HK-2 (cell line): ENCODE measurements around the gene MAD1L1.

Experiments
- DNase-seq: peaks from one replicate; pipeline ENCODE4 v3.0.0-alpha.2; 2018; ENCODE audit not compliant: unreplicated experiment

The MAD1L1 gene

DNA sequence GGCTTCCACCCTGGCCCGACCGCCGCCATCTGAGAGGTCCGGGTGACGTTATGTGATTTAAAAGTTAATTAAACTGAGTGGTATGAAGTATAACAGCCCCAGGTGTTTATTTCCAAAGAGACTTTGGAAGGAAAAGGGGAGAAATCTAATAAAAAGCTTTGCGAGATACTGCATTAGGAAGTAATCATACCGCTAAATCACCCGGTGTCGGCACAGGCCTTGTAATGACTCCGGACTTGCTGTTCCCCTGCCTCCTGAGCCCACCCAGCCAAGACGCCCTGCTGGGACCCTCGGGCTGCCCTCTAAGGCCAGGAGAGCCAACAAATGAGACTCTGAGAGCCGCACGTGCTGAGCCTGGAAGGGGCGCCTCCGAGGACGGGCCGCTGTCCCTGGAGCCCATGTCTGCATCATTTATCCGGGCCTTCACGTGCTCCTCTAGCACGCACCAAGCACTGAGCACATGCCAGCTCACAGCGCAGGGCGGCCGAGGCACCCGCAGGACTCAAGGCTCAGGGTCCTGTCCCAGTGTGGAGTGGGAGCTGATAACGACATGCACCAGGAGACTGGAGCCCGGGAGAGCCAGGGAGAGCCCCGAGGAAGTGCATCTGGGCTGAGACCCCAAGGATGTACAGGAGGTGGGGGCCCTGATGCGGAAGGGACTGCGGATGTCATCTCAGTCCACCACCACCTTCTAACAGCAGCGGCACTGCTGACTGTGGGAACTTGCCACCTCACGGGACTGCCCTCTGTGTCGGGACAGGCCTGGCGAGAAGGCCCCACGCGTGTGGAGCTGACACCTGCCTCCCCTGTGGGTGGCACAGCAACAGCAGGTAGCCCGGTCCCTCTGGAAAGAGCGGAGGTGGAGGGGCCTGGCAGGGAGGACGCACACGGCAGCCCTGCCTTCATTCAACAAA is 380.0 kb downstream of the MAD1L1 start:
- no peak for DNase-seq

GRCh38 chr7:1851721-1852516 is 380.8 kb downstream of the MAD1L1 start:
- no peak for DNase-seq

DNA sequence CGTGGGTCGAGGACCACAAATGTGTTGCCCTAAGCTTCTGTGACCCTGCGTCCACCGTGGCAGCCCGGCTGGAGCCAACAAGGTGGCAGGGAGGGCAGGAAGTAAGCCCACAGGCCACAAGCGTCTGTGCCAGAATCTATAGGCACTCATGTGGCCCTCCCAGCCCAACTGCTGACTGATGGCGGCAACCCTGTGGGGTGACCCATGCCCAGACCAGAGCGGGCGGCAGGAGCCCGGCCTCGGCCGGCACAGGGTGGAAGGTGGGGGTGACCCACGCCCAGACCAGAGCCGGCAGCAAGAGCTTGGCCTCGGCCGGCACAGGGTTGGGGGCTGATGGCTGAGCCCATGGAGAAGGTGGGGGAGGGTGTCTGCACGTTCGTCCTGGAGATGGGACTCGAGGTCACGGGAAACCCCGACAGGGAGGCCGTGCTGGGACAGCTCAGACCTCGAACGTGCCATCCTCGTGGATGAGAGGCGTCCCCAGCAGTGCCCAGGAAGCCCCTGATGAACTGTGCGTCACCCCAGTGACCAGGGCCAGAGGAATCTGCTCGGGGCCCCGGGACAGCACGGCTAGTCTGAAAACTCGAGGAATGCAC is 381.7 kb downstream of the MAD1L1 start:
- no peak for DNase-seq

- DNase-seq, result no peak
These were observed 382.4 kb downstream of the MAD1L1 start for GRCh38 chr7:1850111-1850975.

- DNase-seq, result no peak
These were observed 383.2 kb downstream of the MAD1L1 start for GRCh38 chr7:1849351-1850041.

DNA sequence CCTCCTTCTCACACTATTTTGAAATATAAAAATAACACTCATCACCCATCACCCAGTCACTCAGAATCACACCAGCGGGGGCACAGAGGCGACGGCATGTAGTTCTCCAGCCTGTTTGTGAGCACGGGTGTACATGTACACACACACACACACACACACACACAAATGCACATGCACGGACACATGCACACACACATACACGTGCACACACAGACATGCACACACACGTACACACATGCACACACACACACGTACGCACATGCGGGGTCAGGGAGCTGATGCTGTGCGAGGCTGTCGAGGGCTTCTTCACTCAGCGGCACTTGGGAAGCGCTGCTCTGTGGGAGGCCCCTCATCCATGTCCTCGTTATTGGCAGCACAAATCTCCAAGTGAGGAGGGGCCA is 383.8 kb downstream of the MAD1L1 start:
- DNase-seq, result no peak

DNA sequence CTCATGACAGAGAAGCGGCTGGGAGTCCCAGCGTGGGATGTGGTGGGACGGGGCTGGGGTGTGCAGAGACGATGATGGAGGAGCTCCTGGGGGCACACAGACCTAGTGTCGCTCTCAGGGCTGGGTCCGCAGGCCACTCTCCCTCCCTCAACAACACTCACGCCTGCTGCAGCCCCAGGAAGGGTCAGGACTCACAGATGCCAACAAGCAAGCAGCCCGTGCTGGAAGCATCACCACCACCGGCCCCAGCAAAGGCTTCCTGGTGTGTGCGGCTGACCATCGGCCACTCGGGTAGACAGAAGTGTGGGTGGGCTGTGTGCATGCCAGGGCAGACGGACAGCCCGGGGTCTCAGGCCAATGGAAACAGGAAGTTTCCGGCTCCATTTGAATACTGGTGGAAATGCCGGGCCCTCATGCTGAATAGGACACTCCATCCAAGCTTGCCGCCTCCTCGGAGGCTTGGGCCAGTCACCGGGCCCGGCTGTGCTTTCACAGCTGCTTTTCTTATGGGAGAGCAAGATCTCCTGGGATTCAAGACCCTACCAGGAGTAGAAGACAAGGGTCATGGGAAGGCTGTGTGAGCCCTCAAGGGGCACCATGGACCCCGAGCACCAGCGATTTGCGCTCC is 384.6 kb downstream of the MAD1L1 start:
- DNase-seq, result no peak

DNA sequence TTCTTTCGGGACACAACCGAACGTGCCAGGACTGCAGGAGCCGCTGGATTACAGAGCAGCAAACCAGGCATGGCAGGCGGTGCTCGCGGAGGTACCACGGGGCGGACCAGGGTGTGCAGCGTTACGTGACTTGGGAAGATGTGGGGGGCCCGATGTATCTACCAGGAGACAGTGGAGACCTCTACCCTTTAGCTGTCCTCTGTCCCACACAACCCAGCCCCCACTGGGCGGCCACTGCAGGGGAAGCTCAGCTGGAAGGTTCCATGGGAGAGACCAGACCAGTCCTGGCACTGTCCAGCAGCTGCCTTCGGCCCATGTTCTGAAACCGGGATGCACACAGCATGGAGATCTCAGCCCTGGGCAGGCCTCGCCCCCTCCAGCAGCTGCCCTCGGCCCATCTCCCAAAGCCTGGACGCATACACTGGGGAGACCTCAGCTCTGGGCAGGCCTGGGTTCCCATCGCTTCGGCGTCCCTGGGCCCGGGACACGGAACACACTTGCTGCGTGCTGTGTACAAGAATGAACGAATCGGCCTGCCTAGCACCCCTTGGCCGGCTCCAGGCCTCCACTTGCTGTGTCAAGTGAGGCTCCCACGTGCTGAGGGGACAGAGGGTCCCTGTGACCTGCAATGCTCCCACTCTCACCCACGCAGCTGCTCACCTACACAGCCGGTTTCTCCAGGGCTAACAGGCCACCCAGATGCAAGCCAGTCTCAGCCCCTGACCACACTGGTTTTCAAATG is 385.3 kb downstream of the MAD1L1 start:
- DNase-seq, result no peak

DNA sequence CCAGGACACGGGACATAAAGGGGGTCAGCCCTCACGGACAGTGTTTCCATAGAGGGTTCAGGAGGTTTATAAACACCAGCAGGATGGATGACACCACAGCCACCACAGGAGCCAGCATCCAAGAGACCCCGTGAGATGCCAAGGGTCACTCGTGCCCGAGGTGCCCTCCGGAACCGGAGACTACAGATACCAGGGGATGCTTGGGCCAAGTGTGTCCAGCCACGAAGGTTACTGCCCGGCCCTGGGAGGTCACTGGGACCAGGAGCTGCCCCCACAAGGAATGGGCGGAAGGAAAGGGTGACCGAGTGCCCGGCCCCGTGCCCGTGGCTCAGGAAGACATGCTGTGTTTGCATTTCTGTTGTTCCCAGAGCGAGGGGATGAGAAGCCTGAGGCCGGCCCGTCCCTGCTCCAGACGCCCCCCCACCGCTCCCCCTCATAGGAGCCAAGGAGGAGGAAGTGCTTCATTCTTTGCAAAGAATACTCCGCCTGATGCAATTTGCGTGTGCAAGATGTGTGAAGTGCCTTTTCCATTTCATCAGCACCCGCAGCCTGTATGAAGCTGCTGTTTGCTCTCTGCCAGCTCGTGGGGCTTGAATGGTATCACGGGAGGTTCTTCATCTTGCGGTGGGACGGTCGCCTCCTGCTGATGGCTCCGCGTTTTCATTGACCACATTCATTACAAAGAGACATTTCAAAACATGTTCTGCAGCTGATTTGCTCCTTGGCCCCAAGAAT is 386.2 kb downstream of the MAD1L1 start:
- DNase-seq, result no peak

DNA sequence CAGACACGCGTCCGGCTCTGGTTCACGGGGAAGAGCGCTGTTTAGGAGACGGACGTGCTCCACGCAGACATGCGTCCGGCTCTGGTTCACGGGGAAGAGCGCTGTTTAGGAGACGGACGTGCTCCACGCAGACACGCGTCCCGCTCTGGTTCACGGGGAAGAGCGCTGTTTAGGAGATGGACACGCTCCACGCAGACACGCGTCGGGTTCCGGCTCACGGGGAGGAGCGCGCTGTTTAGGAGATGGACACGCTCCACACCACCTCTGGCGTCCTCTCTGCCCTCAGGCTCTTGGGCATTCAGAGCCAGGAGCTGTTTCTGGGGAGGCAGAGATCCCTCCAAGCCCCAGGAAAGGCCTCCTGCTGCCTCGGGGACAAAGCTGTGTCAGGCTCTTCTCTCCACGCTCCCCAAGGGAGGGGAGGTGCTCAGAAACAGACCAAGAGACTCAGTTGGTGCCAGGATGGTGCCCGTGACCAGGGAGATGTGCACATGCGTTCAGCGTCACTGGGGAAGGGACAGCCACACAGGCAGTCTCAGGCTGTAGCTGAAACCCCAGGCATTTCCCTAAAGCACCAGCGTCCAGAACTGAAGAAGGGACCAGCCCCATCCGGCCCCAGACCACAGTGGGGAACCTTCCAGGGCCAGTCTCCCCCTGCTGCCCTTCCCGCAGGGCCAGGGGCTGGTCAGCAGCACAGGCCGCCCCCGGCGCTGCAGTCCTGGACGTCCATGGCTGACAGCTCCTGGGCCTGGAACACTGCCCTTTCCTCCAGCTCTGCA is 387.0 kb downstream of the MAD1L1 start:
- no peak for DNase-seq

- no peak for DNase-seq
These were observed 387.8 kb downstream of the MAD1L1 start for GRCh38 chr7:1844951-1845390.

- no peak for DNase-seq
These were observed 388.3 kb downstream of the MAD1L1 start for GRCh38 chr7:1844336-1844950.

- no peak for DNase-seq
These were observed 388.8 kb downstream of the MAD1L1 start for GRCh38 chr7:1843921-1844335.

DNA sequence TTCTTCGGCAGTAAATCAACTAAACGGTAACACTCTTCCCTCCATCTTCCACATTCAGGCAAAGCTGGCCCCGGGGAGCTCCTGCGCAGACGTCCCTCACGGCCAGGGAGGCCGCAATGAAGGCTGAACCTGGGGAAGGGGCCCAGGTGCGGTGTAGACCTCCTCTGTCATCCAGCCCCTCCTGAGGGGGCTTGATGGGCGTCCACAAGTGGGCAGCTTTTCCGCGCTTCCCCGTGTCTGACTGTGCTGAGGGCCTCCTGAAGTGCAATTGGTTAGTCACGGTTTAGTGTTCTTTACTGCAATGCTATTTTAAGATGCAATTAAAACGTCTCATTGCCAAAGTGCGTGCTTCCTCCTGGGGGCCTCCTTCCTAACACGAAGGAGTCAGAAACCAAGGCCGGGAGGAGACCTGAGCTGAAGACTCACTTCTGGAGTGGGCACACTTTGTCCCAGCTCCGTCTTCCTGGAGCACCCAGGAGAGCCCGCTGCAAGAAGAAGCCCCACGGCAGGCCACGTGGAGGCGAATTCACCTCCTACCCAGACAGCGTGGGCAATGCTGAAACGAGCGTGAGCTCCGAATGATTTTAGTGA is 389.4 kb downstream of the MAD1L1 start:
- DNase-seq, result no peak

- DNase-seq, result no peak
These were observed 390.2 kb downstream of the MAD1L1 start for GRCh38 chr7:1842321-1843221.
